Lower lobe of right lung (tissue), 2 donors: ENCODE data around the gene DNAJC27. TPM values are rescaled to one million over a fixed set of nuclear protein-coding genes. Genes with fewer than 3 reads are reported as not detected.

ENCODE experiments used
- ATAC-seq, 2 donors: fragments of 200-7000 bp; cut with Tn5 transposase; one replicate each; pipeline ENCODE4 v1.9.1; 2020 to 2022; ENCODE audit warnings: mild to moderate bottlenecking in 2 of 2, moderate library complexity in 2 of 2
- DNase-seq: peaks from one replicate; pipeline ENCODE4 v3.0.0-alpha.2; 2020
- H3K27ac ChIP-seq: fragments of 200-600 bp; one replicate; pipeline ENCODE4 v1.8.0; 2022
- H3K27me3 ChIP-seq: fragments of 200-600 bp; one replicate; pipeline ENCODE4 v1.8.0; 2022; ENCODE audit warnings: low read depth
- H3K36me3 ChIP-seq: fragments of 200-600 bp; one replicate; pipeline ENCODE4 v1.8.0; 2022; ENCODE audit warnings: mild to moderate bottlenecking
- H3K4me1 ChIP-seq: fragments of 200-600 bp; one replicate; pipeline ENCODE4 v1.8.0; 2022
- H3K4me3 ChIP-seq: fragments of 200-600 bp; one replicate; pipeline ENCODE4 v1.8.0; 2022; ENCODE audit warnings: mild to moderate bottlenecking
- H3K9me3 ChIP-seq: fragments of 200-600 bp; one replicate; pipeline ENCODE4 v1.8.0; 2022
- CTCF ChIP-seq: fragments of 200-600 bp; IDR thresholded peaks from one replicate; pipeline ENCODE4 v1.8.0; 2022; ENCODE audit warnings: antibody characterized with exemption, mild to moderate bottlenecking
- intact Hi-C: fragments of 100-400 bp; cut with DNase I; formaldehyde crosslinking; loops from one replicate; pipeline ENCODE4 v1.11.0; 2022
- total RNA-seq: library from RNA; stranded (reverse); fragmentation: NEBNext Ultra II Directional; extraction: Animal tissue kit (Norgen Biotek cat#: 25700); gene quantifications from one replicate; pipeline ENCODE4 v1.2.1, GENCODE V29; 2021
- donor health status: DM: no; HTN: yes; CAD: no; lungs with severe emphysema.

Gene DNAJC27
- total RNA-seq, 1 donor from 2014 or later, result 5.0 TPM

GRCh38 chr2:24908461-24908901, 63.3 kb downstream of the DNAJC27 start:
- no peaks in the 10 kb centered on the region for H3K36me3 ChIP-seq
- no peak overlapping the region for H3K4me3 ChIP-seq
- H3K27me3 ChIP-seq, result no peaks in the 10 kb centered on the region
- no peak overlapping the region for H3K27ac ChIP-seq
- intact Hi-C loops, result no loop called here
- no peak for TF ChIP-seq CTCF
- no peaks in the 10 kb centered on the region for H3K9me3 ChIP-seq
- ATAC-seq (no peak), DNase-seq (no peak)
- H3K4me1 ChIP-seq, result no peaks in the 10 kb centered on the region

GRCh38 chr2:24907116-24907515, 64.6 kb downstream of the DNAJC27 start:
- Histone ChIP-seq H3K27ac (no peak overlapping the region), H3K27me3 (no peaks in the 10 kb centered on the region), H3K4me1 (no peaks in the 10 kb centered on the region), H3K9me3 (no peaks in the 10 kb centered on the region), H3K36me3 (no peaks in the 10 kb centered on the region), H3K4me3 (no peak overlapping the region)
- ATAC-seq, result peak in 1 of 2 donors; percentile 27
- no peak for DNase-seq
- TF ChIP-seq CTCF, result no peak
- intact Hi-C loops, result no loop called here

- H3K27me3 ChIP-seq, result no peaks in the 10 kb centered on the region
- no peaks in the 10 kb centered on the region for H3K9me3 ChIP-seq
- no peak overlapping the region for H3K27ac ChIP-seq
- intact Hi-C loops, result no loop called here
- ATAC-seq (no peak), DNase-seq (no peak)
- no peak overlapping the region for H3K4me3 ChIP-seq
- H3K4me1 ChIP-seq, result no peaks in the 10 kb centered on the region
- no peaks in the 10 kb centered on the region for H3K36me3 ChIP-seq
- TF ChIP-seq CTCF, result no peak
These were observed 65.3 kb downstream of the DNAJC27 start for GRCh38 chr2:24906466-24906865.

GRCh38 chr2:24903161-24904103, 68.3 kb downstream of the DNAJC27 start:
- Histone ChIP-seq H3K27ac (no peak overlapping the region), H3K36me3 (no peaks in the 10 kb centered on the region), H3K9me3 (no peaks in the 10 kb centered on the region), H3K4me3 (no peak overlapping the region), H3K4me1 (no peaks in the 10 kb centered on the region), H3K27me3 (no peaks in the 10 kb centered on the region)
- TF ChIP-seq CTCF, result no peak
- ATAC-seq, result no peak
- no peak for DNase-seq
- intact Hi-C loops, result no loop called here

- no peaks in the 10 kb centered on the region for H3K36me3 ChIP-seq
- ATAC-seq (no peak), DNase-seq (no peak)
- no peak overlapping the region for H3K4me3 ChIP-seq
- no peaks in the 10 kb centered on the region for H3K4me1 ChIP-seq
- peaks cover 11% of the 10 kb centered on the region for H3K9me3 ChIP-seq
- no peak overlapping the region for H3K27ac ChIP-seq
- TF ChIP-seq CTCF, result no peak
- intact Hi-C loops, result no loop called here
- H3K27me3 ChIP-seq, result no peaks in the 10 kb centered on the region
These were observed 72.3 kb downstream of the DNAJC27 start for GRCh38 chr2:24899361-24899910.
